Fibroblast of pulmonary artery (primary cell): ENCODE data around the gene ARRDC1.

Experiments used
- DNase-seq: peaks from one replicate; pipeline ENCODE4 v3.0.0-alpha.2; 2010; ENCODE audit warnings: low read depth
- H3K4me3 ChIP-seq: replicated peaks from 2 replicates; pipeline ENCODE4 v1.5.1; 2011; ENCODE audit warnings: low read depth, mild to moderate bottlenecking, control low read depth, low read length, moderate library complexity
- CTCF ChIP-seq: IDR thresholded peaks from 2 replicates; pipeline ENCODE4 v1.5.1; 2011; ENCODE audit warnings: mild to moderate bottlenecking, control low read depth, low read length, inconsistent platforms; ENCODE audit errors: missing control alignments

The ARRDC1 gene

GRCh38 chr9:137648396-137648795 lies 42.9 kb downstream of the ARRDC1 start:
- H3K4me3 ChIP-seq: no peak overlapping the region
- no peak for TF ChIP-seq CTCF
- peak; percentile 30 for DNase-seq

- no peak overlapping the region for H3K4me3 ChIP-seq
- no peak for TF ChIP-seq CTCF
- DNase-seq: no peak
These were observed 44.1 kb downstream of the ARRDC1 start for GRCh38 chr9:137649553-137649952.

- TF ChIP-seq CTCF: no peak
- DNase-seq: no peak
- H3K4me3 ChIP-seq: no peak overlapping the region
These were observed 44.8 kb downstream of the ARRDC1 start for GRCh38 chr9:137650259-137650658.

GRCh38 chr9:137650779-137651178 lies 45.3 kb downstream of the ARRDC1 start:
- no peak for DNase-seq
- no peak overlapping the region for H3K4me3 ChIP-seq
- TF ChIP-seq CTCF: no peak

GRCh38 chr9:137656416-137656815 lies 50.9 kb downstream of the ARRDC1 start:
- no peak overlapping the region for H3K4me3 ChIP-seq
- DNase-seq: no peak
- no peak for TF ChIP-seq CTCF

- DNase-seq: no peak
- TF ChIP-seq CTCF: no peak
- no peak overlapping the region for H3K4me3 ChIP-seq
These were observed 52.1 kb downstream of the ARRDC1 start for GRCh38 chr9:137657606-137658005.

GRCh38 chr9:137658781-137659180 lies 53.3 kb downstream of the ARRDC1 start:
- DNase-seq: no peak
- H3K4me3 ChIP-seq: no peak overlapping the region
- no peak for TF ChIP-seq CTCF
